K562 (cell line): ENCODE measurements around the gene SCMH1. TPM values are rescaled to one million over a fixed set of nuclear protein-coding genes. Genes with fewer than 3 reads are reported as not detected.

Source experiments
- ARNT ChIP-seq, 2 experiments: fragments of 450-650 bp; IDR thresholded peaks; 2 replicates each; pipeline ENCODE4 v1.6.1; 2016; ENCODE audit warnings: mild to moderate bottlenecking in 1 of 2
- BACH1 ChIP-seq: fragments of 200-800 bp; sonication (Bioruptor generic); IDR thresholded peaks from 2 replicates; pipeline ENCODE4 v1.6.1; 2016; ENCODE audit warnings: missing genetic modification characterization, missing compliant biosample characterization
- CHD4 ChIP-seq: fragments of 200-600 bp; sonication (generic); IDR thresholded peaks from 3 replicates; pipeline ENCODE4 v1.6.1; 2012; ENCODE audit warnings: low read depth, mild to moderate bottlenecking, mixed read lengths, low read length, inconsistent platforms; ENCODE audit not compliant: insufficient read depth, insufficient replicate concordance, poor library complexity, severe bottlenecking
- FOXJ2 ChIP-seq: fragments of 200-800 bp; sonication (Bioruptor generic); IDR thresholded peaks from 2 replicates; pipeline ENCODE4 v1.6.1; 2016; ENCODE audit warnings: missing genetic modification characterization, missing compliant biosample characterization
- HCFC1 ChIP-seq: IDR thresholded peaks from 2 replicates; pipeline ENCODE4 v1.6.1; 2012; ENCODE audit warnings: low read depth, low read length, improper control_type of control experiment
- HMGN3 ChIP-seq: IDR thresholded peaks from 2 replicates; pipeline ENCODE4 v1.6.1; 2011; ENCODE audit warnings: borderline replicate concordance, low read depth, mild to moderate bottlenecking, mixed read lengths, low read length; ENCODE audit not compliant: insufficient read length; ENCODE audit errors: extremely low read depth
- NR2F6 ChIP-seq: fragments of 450-650 bp; formaldehyde crosslinking; IDR thresholded peaks from 2 replicates; pipeline ENCODE4 v1.4.0; 2020; ENCODE audit warnings: mild to moderate bottlenecking
- POLR2A ChIP-seq: fragments of 450-650 bp; conservative IDR thresholded peaks from 2 replicates; pipeline ENCODE4 v1.6.1; 2016
- POLR3G ChIP-seq: IDR thresholded peaks from 2 replicates; pipeline ENCODE4 v1.6.1; 2011; ENCODE audit not compliant: insufficient read length, insufficient replicate concordance; ENCODE audit errors: extremely low read depth
- SIRT6 ChIP-seq: IDR thresholded peaks from one replicate; pipeline ENCODE4 v1.6.1; 2012; ENCODE audit warnings: low read depth, mild to moderate bottlenecking, control low read depth, inconsistent platforms, low read length, moderate library complexity
- ZBTB11 ChIP-seq, 3 experiments: fragments of 200-800 bp in 1 of 3; fragments of 250-450 bp in 1 of 3; fragments of 450-650 bp in 1 of 3; sonication (Bioruptor Pico) in 1 of 3; sonication (Bioruptor generic) in 1 of 3; formaldehyde crosslinking in 1 of 3; IDR thresholded peaks; 2 replicates each; pipeline versions ENCODE4 v1.6.1 to v1.8.0; 2016 to 2022; ENCODE audit warnings: mild to moderate bottlenecking in 2 of 3, missing genetic modification characterization in 2 of 3, missing compliant biosample characterization in 1 of 3, moderate library complexity in 1 of 3
- ZEB2 ChIP-seq: fragments of 450-650 bp; IDR thresholded peaks from 2 replicates; pipeline ENCODE4 v1.6.1; 2016
- ZNF133 ChIP-seq: fragments of 250-450 bp; sonication (Bioruptor Pico); IDR thresholded peaks from 2 replicates; pipeline ENCODE4 v1.4.0; 2020; ENCODE audit warnings: mild to moderate bottlenecking
- ZNF384 ChIP-seq: IDR thresholded peaks from 2 replicates; pipeline ENCODE4 v1.6.1; 2012; ENCODE audit warnings: low read depth, low read length, improper control_type of control experiment
- ZNF644 ChIP-seq: fragments of 200-800 bp; sonication (Bioruptor generic); IDR thresholded peaks from 2 replicates; pipeline ENCODE4 v1.6.1; 2016; ENCODE audit warnings: low read depth, missing genetic modification characterization, missing compliant biosample characterization
- polyA plus RNA-seq, 8 experiments: library from polyadenylated mRNA; depleted of rRNA in 4 of 8; stranded (reverse) in 5 of 8; unstranded in 3 of 8; fragments of >200 nt; fragmentation: Nextera tagmentation in 2 of 8; fragmentation: Illumina TruSeq in 1 of 8; extraction: Ambion mirVana in 2 of 8; extraction: Trizol in 1 of 8; gene quantifications; 2 replicates each; pipeline versions ENCODE4 v1.2.1 to v1.2.3, GENCODE V29; 2011 to 2014; ENCODE audit warnings: inconsistent platforms in 1 of 8, missing spikeins in 1 of 8
- total RNA-seq, 7 experiments: library from RNA; depleted of rRNA in 6 of 7; stranded (reverse); fragments of >200 nt in 6 of 7; fragmentation: Illumina TruSeq in 2 of 7; extraction: Trizol in 2 of 7; gene quantifications; 2 replicates each; pipeline versions ENCODE4 v1.2.1 to v1.2.3, GENCODE V29; 2011 to 2021; ENCODE audit warnings: low replicate concordance in 1 of 7
- TF ChIP-seq, protein P1 (sequence below): sonication (generic); formaldehyde crosslinking; IDR thresholded peaks from 2 replicates; pipeline ENCODE4 v1.8.0; 2022; ENCODE audit warnings: mild to moderate bottlenecking, missing genetic modification reagents
- TF ChIP-seq, protein P2 (sequence below): sonication (generic); formaldehyde crosslinking; IDR thresholded peaks from 2 replicates; pipeline ENCODE4 v1.8.0; 2022; ENCODE audit warnings: missing genetic modification reagents, mild to moderate bottlenecking, borderline replicate concordance
- TF ChIP-seq, protein P3 (sequence below): fragments of 450-650 bp; formaldehyde crosslinking; IDR thresholded peaks from 2 replicates; pipeline ENCODE4 v1.4.0; 2020; ENCODE audit warnings: mild to moderate bottlenecking, moderate library complexity

The SCMH1 gene
- total and polyA plus RNA-seq, 9 of the 15 experiments (the other 6 are each of a cell fraction or from before 2014, with no cell fraction given) = 8.5 to 37.0 (median 26.8) TPM

DNA sequence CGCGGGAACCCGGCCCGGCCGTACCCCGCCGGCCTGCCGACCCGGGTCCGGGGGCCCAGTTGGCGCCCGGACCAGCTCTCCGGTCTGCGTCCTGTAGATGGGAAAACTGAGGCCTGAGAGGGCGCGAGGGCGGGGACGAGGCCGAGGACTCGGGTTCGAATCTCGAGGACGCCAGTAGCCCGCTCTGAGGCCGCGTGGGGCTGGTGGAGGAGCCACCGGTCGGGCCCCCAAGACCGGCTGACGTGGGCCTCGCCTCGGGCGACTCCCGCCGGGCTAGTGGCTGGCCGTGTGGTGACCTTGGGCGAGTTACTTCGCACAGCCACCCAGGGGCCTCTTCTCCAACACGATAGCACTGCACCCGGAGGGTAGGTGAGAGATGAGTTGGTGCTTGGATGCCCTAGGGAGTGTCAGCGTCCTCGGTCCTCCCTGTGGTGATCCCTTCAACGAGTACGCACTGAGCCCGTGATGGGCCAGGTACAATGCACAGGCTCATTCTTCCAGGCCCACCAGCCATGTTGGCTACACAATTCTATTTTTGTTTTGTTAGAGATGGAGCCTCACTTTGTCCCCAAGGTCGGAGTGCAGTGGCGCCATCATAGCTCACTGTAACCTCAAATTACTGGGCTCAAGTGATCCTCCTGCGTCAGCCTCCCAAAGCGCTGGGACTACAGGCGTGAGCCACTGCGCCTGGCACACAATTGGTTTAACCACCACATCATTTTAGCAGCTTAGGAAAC is 404 bp upstream of the SCMH1 start (continued):
- TF ChIP-seq HCFC1 = no peak
- TF ChIP-seq ARNT (IDR thresholded peaks at IDR 0.05) = no peak
- no peak for TF ChIP-seq ZBTB11 (CRISPR knock-in tag; IDR thresholded peaks at IDR 0.05)
- TF ChIP-seq ZNF384 = no peak
- peak; percentile 73 for TF ChIP-seq POLR2A
- no peak for TF ChIP-seq SIRT6
- TF ChIP-seq, protein P1, sequence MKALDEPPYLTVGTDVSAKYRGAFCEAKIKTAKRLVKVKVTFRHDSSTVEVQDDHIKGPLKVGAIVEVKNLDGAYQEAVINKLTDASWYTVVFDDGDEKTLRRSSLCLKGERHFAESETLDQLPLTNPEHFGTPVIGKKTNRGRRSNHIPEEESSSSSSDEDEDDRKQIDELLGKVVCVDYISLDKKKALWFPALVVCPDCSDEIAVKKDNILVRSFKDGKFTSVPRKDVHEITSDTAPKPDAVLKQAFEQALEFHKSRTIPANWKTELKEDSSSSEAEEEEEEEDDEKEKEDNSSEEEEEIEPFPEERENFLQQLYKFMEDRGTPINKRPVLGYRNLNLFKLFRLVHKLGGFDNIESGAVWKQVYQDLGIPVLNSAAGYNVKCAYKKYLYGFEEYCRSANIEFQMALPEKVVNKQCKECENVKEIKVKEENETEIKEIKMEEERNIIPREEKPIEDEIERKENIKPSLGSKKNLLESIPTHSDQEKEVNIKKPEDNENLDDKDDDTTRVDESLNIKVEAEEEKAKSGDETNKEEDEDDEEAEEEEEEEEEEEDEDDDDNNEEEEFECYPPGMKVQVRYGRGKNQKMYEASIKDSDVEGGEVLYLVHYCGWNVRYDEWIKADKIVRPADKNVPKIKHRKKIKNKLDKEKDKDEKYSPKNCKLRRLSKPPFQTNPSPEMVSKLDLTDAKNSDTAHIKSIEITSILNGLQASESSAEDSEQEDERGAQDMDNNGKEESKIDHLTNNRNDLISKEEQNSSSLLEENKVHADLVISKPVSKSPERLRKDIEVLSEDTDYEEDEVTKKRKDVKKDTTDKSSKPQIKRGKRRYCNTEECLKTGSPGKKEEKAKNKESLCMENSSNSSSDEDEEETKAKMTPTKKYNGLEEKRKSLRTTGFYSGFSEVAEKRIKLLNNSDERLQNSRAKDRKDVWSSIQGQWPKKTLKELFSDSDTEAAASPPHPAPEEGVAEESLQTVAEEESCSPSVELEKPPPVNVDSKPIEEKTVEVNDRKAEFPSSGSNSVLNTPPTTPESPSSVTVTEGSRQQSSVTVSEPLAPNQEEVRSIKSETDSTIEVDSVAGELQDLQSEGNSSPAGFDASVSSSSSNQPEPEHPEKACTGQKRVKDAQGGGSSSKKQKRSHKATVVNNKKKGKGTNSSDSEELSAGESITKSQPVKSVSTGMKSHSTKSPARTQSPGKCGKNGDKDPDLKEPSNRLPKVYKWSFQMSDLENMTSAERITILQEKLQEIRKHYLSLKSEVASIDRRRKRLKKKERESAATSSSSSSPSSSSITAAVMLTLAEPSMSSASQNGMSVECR (CRISPR knock-in tag) = peak; percentile 32
- TF ChIP-seq HMGN3 = peak; percentile 41
- no peak for TF ChIP-seq ZNF133 (CRISPR knock-in tag)
- no peak for TF ChIP-seq ZEB2
- TF ChIP-seq, protein P2, sequence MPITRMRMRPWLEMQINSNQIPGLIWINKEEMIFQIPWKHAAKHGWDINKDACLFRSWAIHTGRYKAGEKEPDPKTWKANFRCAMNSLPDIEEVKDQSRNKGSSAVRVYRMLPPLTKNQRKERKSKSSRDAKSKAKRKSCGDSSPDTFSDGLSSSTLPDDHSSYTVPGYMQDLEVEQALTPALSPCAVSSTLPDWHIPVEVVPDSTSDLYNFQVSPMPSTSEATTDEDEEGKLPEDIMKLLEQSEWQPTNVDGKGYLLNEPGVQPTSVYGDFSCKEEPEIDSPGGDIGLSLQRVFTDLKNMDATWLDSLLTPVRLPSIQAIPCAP (CRISPR knock-in tag) = no peak
- TF ChIP-seq NR2F6 = no peak
- TF ChIP-seq, protein P3, sequence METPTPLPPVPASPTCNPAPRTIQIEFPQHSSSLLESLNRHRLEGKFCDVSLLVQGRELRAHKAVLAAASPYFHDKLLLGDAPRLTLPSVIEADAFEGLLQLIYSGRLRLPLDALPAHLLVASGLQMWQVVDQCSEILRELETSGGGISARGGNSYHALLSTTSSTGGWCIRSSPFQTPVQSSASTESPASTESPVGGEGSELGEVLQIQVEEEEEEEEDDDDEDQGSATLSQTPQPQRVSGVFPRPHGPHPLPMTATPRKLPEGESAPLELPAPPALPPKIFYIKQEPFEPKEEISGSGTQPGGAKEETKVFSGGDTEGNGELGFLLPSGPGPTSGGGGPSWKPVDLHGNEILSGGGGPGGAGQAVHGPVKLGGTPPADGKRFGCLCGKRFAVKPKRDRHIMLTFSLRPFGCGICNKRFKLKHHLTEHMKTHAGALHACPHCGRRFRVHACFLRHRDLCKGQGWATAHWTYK (CRISPR knock-in tag) = peak; percentile 75; the same call in 1 of the 2 replicates
- TF ChIP-seq POLR3G = no peak
- peak; percentile 55; the same call in 1 of the 2 replicates for TF ChIP-seq ZNF644
- no peak for TF ChIP-seq FOXJ2
- TF ChIP-seq CHD4 = no peak
- TF ChIP-seq BACH1 (tag) = no peak
